Suprapubic skin (tissue), 4 donors: ENCODE data around the gene SPOCK1.
"Not testable (repeated sequence)": the region's sequence is repeated elsewhere in the genome, so short reads cannot be mapped to it uniquely, and the experiment has no call there.

Source experiments
- EP300 ChIP-seq: sonication (generic); formaldehyde crosslinking; IDR thresholded peaks from one replicate; pipeline ENCODE4 v1.6.1; 2017; ENCODE audit warnings: antibody characterized with exemption
- POLR2A ChIP-seq, 2 donors: fragments of 450-650 bp; IDR thresholded peaks; one replicate each; pipeline ENCODE4 v1.6.1; 2017; ENCODE audit warnings: antibody characterized with exemption in 2 of 2, mild to moderate bottlenecking in 2 of 2, moderate library complexity in 2 of 2
- POLR2AphosphoS5 ChIP-seq, 3 donors: sonication (generic); formaldehyde crosslinking; IDR thresholded peaks; one replicate each; pipeline ENCODE4 v1.6.1; 2017; ENCODE audit warnings: antibody characterized with exemption in 3 of 3

- not testable (repeated sequence) for TF ChIP-seq POLR2A (IDR thresholded peaks at IDR 0.05); POLR2AphosphoS5 (IDR thresholded peaks at IDR 0.05); EP300
Measured at GRCh38 chr5:136954142-136954541, 545.0 kb downstream of the SPOCK1 start.
